ENCODE data around the gene RCBTB1.

Gene RCBTB1

DNA sequence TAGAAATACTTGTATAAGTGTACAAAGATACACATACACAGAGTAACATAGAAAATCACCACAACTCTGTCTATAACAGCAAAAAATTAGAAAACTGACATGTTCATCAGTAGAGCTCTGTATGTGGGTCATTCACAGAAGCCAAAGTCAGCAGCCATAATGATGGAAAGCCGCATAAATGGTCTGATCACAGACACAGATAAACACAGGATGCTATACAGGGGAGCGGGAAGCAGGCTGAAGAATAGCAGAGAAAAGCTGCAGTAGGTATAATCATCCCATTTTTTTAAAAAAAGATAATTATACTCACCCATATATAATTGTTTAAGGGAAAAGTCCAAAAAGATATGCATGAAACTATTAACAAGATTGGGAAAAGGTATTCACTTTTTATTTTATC, 31.5 kb downstream of the RCBTB1 start:
- H3K4me3 ChIP-seq (ENCODE audit: low read depth, low read length): no peak overlapping the region
- TF ChIP-seq, protein P1, sequence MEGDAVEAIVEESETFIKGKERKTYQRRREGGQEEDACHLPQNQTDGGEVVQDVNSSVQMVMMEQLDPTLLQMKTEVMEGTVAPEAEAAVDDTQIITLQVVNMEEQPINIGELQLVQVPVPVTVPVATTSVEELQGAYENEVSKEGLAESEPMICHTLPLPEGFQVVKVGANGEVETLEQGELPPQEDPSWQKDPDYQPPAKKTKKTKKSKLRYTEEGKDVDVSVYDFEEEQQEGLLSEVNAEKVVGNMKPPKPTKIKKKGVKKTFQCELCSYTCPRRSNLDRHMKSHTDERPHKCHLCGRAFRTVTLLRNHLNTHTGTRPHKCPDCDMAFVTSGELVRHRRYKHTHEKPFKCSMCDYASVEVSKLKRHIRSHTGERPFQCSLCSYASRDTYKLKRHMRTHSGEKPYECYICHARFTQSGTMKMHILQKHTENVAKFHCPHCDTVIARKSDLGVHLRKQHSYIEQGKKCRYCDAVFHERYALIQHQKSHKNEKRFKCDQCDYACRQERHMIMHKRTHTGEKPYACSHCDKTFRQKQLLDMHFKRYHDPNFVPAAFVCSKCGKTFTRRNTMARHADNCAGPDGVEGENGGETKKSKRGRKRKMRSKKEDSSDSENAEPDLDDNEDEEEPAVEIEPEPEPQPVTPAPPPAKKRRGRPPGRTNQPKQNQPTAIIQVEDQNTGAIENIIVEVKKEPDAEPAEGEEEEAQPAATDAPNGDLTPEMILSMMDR (IDR thresholded peaks at IDR 0.05; ENCODE audit: low read depth, low read length, missing control alignments): no peak
- DNase-seq (ENCODE audit: low read depth): no peak

DNA sequence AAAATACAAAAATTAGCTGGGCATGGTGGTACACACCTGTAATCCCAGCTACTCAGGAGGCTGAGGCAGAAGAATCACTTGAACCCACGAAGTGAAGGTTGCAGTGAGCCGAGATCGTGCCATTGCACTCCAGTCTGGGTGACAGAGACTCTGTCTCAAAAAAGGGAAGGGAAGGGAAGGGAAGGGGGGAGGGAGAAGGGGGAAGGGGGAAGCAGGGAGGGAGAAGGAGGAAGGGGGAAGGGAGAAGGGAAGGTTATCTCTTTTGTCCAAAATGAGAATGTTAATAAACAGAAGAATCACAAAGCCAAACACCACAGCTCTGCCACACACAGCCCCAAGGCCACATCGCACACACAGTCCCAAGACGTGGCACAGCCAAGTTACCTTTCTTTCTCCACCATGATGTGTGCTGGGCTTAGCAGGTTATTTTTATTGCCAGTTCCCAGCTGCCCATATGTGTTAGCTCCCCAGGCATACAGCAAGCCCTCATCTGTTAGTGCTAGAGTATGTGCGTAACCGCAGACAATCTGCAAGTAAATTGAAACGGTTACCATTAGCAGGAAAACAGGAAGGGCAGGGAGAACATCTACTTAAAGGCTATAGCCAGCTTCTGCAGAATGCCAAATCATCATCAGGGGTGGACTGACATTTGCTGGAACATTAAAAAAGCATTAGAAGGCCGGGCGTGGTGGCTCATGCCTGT, 34.3 kb downstream of the RCBTB1 start:
- no peak for DNase-seq (ENCODE audit: low read depth)
- H3K4me3 ChIP-seq (ENCODE audit: low read depth, low read length): no peak overlapping the region
- TF ChIP-seq, protein P1 (IDR thresholded peaks at IDR 0.05; ENCODE audit: low read depth, low read length, missing control alignments): no peak

DNA sequence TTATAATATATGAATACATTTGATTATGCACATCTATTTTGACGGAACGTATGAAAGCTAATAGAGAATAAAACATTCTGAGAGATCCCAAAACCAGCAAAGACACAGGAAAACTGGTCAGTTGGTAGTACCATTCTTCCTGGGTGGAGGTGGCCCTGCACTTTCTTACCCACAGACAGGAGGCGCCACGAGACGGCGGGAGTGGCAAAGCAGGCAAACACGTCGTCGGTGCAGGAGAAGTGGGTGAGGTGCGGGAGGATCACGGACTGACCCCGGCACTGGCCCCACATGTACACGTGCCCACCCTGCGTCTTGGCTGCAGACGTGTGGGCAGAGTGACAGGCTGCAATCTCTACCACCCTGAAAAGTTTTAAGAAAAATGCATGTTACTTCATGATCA, 36.1 kb downstream of the RCBTB1 start:
- H3K4me3 ChIP-seq (ENCODE audit: low read depth, low read length): no peak overlapping the region
- TF ChIP-seq, protein P1 (IDR thresholded peaks at IDR 0.05; ENCODE audit: low read depth, low read length, missing control alignments): no peak
- DNase-seq (ENCODE audit: low read depth): no peak

DNA sequence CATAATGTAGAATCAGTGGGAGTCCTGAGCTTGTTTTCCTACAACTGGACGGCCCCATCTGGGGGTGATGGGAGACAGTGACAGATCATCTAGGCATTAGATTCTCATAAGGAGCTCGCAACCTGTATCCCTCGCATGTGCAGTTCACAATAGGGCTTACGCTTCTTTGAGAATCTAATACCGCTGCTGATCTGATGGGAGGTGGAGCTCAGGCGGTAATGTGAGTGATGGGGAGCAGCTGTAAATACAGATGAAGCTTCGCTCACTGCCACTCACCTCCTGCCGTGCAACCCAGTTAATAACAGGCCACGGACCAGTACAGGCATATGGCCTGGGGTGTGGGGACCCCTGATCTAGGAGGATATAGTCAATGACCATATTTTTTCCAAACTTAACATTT, 38.8 kb downstream of the RCBTB1 start:
- TF ChIP-seq, protein P1 (IDR thresholded peaks at IDR 0.05; ENCODE audit: low read depth, low read length, missing control alignments): no peak
- no peak overlapping the region for H3K4me3 ChIP-seq (ENCODE audit: low read depth, low read length)
- DNase-seq (ENCODE audit: low read depth): no peak

DNA sequence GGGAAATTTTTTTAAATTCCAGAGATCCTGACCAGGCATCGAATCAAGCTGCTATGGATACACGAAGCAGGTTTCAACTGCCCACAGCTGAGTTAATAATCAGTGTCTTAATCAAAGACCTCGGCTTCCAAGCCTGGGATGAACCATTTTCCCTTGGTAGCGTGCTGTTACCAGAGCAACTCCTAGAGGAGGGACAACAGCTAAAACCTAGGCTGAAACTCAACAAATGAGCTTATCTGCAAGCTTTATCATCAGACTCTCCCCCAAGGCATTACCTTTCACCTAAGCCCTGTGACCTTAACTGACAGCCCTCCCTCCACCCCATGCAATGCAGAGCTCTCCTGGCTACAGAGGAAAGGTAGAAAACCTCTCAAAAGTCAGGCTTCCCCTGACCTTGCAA, 39.7 kb downstream of the RCBTB1 start:
- TF ChIP-seq, protein P1 (IDR thresholded peaks at IDR 0.05; ENCODE audit: low read depth, low read length, missing control alignments): no peak
- no peak overlapping the region for H3K4me3 ChIP-seq (ENCODE audit: low read depth, low read length)
- DNase-seq (ENCODE audit: low read depth): no peak

DNA sequence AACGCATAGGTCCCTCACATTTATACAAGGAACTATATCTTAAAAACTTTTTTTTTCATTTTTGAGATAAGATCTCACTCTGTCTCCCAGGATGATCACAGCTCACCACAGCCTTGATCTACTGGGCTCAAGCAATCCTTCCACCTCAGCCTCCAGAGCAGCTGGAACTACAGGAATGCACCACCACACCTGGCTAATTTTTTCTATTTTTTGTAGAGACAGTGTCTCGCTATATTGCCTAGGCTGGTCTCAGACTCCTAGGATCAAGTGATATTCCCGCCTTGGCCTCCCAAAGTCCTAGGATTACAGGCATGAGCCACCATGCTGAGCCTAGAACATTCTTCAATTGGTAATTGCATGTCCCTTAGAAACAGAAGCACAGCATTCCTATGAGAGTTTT, 41.7 kb downstream of the RCBTB1 start:
- no peak overlapping the region for H3K4me3 ChIP-seq (ENCODE audit: low read depth, low read length)
- no peak for DNase-seq (ENCODE audit: low read depth)
- TF ChIP-seq, protein P1 (IDR thresholded peaks at IDR 0.05; ENCODE audit: low read depth, low read length, missing control alignments): no peak

DNA sequence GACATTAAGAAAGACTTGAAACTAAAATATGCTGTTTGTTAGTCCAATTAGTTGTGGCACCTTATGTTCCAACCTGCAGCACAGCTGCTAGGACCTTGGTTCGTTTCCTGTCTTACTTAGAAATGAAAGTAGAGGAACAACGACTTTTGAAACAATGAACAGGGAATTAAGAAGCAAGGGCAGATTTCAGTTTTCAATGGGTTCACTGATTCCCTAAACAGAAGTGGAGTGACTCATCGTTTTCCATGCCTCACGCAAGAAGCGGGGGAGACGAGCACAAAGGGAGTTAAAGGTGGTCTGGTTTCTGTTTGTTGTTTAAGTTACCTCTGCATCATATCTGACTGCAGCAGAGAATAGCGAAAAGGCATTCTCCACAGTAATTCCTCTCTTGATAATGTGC, 44.8 kb downstream of the RCBTB1 start:
- DNase-seq (ENCODE audit: low read depth): no peak
- TF ChIP-seq, protein P1 (IDR thresholded peaks at IDR 0.05; ENCODE audit: low read depth, low read length, missing control alignments): no peak
- no peak overlapping the region for H3K4me3 ChIP-seq (ENCODE audit: low read depth, low read length)

Data from GM12864 (cell line).